HepG2 (cell line): Measurements from ENCODE around the gene CTU1. TPM values are rescaled to one million over a fixed set of nuclear protein-coding genes. Genes with fewer than 3 reads are reported as not detected.

ENCODE experiments used
- ATRX ChIP-seq: sonication (generic); formaldehyde crosslinking; IDR thresholded peaks from 2 replicates; pipeline ENCODE4 v1.4.0; 2020; ENCODE audit warnings: missing genetic modification reagents, borderline replicate concordance
- FLYWCH1 ChIP-seq: sonication (generic); formaldehyde crosslinking; IDR thresholded peaks from 2 replicates; pipeline ENCODE4 v1.8.1; 2023; ENCODE audit warnings: mild to moderate bottlenecking, missing genetic modification reagents
- FOXP1 ChIP-seq, 2 experiments: fragments of 450-650 bp in 1 of 2; IDR thresholded peaks; 2 replicates each; pipeline ENCODE4 v1.6.1; 2017 to 2018; ENCODE audit warnings: antibody characterized with exemption in 1 of 2
- GTF2F1 ChIP-seq: fragments of 150-350 bp; IDR thresholded peaks from 2 replicates; pipeline ENCODE4 v1.6.1; 2014; ENCODE audit warnings: low read length
- NBN ChIP-seq: fragments of 450-650 bp; conservative IDR thresholded peaks from 2 replicates; pipeline ENCODE4 v1.6.1; 2017
- NFIC ChIP-seq: IDR thresholded peaks from 2 replicates; pipeline ENCODE4 v1.6.1; 2012; ENCODE audit warnings: mild to moderate bottlenecking, low read length, inconsistent platforms
- PCBP2 ChIP-seq: fragments of 200-400 bp; formaldehyde crosslinking; optimal IDR thresholded peaks from 2 replicates; pipeline ENCODE3; 2018; ENCODE audit warnings: low read length, low read depth; ENCODE audit not compliant: poor library complexity, severe bottlenecking
- PHB2 ChIP-seq: fragments of 450-650 bp; IDR thresholded peaks from 2 replicates; pipeline ENCODE4 v1.6.1; 2018; ENCODE audit not compliant: partially characterized antibody
- RFXAP ChIP-seq: sonication (generic); formaldehyde crosslinking; IDR thresholded peaks from 2 replicates; pipeline ENCODE4 v1.4.0; 2020; ENCODE audit warnings: missing genetic modification reagents, borderline replicate concordance
- WIZ ChIP-seq: sonication (generic); formaldehyde crosslinking; IDR thresholded peaks from 2 replicates; pipeline ENCODE4 v1.5.1; 2020; ENCODE audit warnings: mild to moderate bottlenecking, missing genetic modification reagents
- ZFP1 ChIP-seq: IDR thresholded peaks from 2 replicates; pipeline ENCODE4 v1.6.1; 2016
- ZFP90 ChIP-seq: sonication (generic); formaldehyde crosslinking; IDR thresholded peaks from 2 replicates; pipeline ENCODE4 v1.8.0; 2022; ENCODE audit warnings: missing genetic modification reagents, mild to moderate bottlenecking, inconsistent platforms, borderline replicate concordance
- ZNF160 ChIP-seq: sonication (generic); formaldehyde crosslinking; IDR thresholded peaks from 2 replicates; pipeline ENCODE4 v1.8.0; 2022; ENCODE audit warnings: mild to moderate bottlenecking, inconsistent platforms, missing genetic modification reagents
- ZNF274 ChIP-seq: sonication (generic); formaldehyde crosslinking; IDR thresholded peaks from 2 replicates; pipeline ENCODE4 v1.5.1; 2020; ENCODE audit warnings: mild to moderate bottlenecking, missing genetic modification reagents
- ZNF614 ChIP-seq: IDR thresholded peaks from 2 replicates; pipeline ENCODE4 v1.6.1; 2018; ENCODE audit warnings: missing biosample characterization, missing genetic modification reagents, inconsistent platforms, borderline replicate concordance
- ZSCAN20 ChIP-seq: sonication (generic); formaldehyde crosslinking; IDR thresholded peaks from 2 replicates; pipeline ENCODE4 v1.4.0; 2020; ENCODE audit warnings: missing genetic modification reagents, mild to moderate bottlenecking, borderline replicate concordance
- polyA plus RNA-seq, 8 experiments: library from polyadenylated mRNA; depleted of rRNA in 3 of 8; stranded (reverse) in 7 of 8; unstranded in 1 of 8; fragments of >200 nt; fragmentation: Illumina TruSeq in 4 of 8; extraction: Trizol in 4 of 8; gene quantifications; 2 replicates each; pipeline versions ENCODE4 v1.2.1 to v1.2.3, GENCODE V29; 2011 to 2016; ENCODE audit warnings: low read depth in 4 of 8, missing spikeins in 1 of 8, mixed read lengths in 1 of 8; ENCODE audit not compliant: insufficient read depth in 1 of 8
- total RNA-seq, 5 experiments: library from RNA; depleted of rRNA; stranded (reverse); fragments of >200 nt; fragmentation: Illumina TruSeq; extraction: Trizol; gene quantifications; 2 replicates each; pipeline ENCODE4 v1.2.3, GENCODE V29; 2016; ENCODE audit warnings: low read depth in 1 of 5
- TF ChIP-seq, protein P1 (sequence below): sonication (generic); formaldehyde crosslinking; IDR thresholded peaks from 2 replicates; pipeline ENCODE4 v1.8.0; 2022; ENCODE audit warnings: mild to moderate bottlenecking, missing genetic modification reagents; ENCODE audit not compliant: insufficient replicate concordance
- TF ChIP-seq, protein P2 (sequence below): sonication (generic); formaldehyde crosslinking; IDR thresholded peaks from 2 replicates; pipeline ENCODE4 v1.5.0; 2020; ENCODE audit warnings: missing genetic modification reagents
- TF ChIP-seq, protein P3 (sequence below): sonication (generic); formaldehyde crosslinking; IDR thresholded peaks from 2 replicates; pipeline ENCODE4 v1.4.0; 2020; ENCODE audit warnings: missing genetic modification reagents
- TF ChIP-seq, protein P4 (sequence below): sonication (generic); formaldehyde crosslinking; IDR thresholded peaks from 2 replicates; pipeline ENCODE4 v1.4.0; 2020; ENCODE audit warnings: missing genetic modification reagents, mild to moderate bottlenecking, borderline replicate concordance
- TF ChIP-seq, protein P5 (sequence below): IDR thresholded peaks from 2 replicates; pipeline ENCODE4 v1.6.1; 2018; ENCODE audit warnings: missing genetic modification reagents
- TF ChIP-seq, protein P6 (sequence below): sonication (generic); formaldehyde crosslinking; IDR thresholded peaks from 2 replicates; pipeline ENCODE4 v1.8.1; 2023; ENCODE audit warnings: missing genetic modification reagents, mild to moderate bottlenecking, borderline replicate concordance

CTU1 gene
- total and polyA plus RNA-seq, 2 of the 13 experiments (the other 11 are each of a cell fraction or from before 2014, with no cell fraction given), result 1.9 to 2.9 TPM

DNA sequence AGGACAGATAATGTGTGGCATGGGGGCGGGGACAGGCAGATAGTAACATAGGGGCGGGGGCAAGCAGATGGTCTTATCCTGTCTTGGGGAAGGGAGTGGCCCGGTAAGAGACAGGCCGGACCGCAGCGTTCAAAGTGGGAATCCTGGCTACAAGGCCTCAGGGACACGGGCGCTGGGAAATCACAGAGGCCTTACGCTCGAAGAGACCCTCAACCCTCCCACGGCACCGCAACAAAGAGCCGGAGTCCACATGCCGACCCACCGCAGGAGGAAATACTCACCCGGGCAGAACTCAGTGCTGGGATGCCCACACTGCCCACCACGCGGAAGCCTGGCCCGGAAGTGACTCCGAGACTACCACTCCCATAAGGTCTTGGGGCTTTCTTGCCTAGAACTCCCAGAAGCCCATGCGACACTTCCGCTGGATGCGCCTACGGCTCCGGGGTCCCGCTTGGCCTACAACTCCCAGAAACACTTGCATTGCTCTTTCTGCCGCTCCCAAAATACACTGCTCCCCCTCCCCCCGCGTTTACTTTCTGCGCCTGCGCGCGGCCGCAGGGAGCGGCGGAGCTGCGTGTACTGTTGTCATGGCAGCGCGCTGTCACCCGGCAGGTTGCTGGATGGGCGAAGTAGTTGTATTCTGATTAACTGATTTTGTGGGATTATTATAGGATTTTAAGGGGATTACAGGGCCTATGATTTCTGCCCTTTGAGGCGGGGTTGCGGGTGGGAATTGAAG, at the start of gene CTU1 (continued):
- TF ChIP-seq, protein P1, sequence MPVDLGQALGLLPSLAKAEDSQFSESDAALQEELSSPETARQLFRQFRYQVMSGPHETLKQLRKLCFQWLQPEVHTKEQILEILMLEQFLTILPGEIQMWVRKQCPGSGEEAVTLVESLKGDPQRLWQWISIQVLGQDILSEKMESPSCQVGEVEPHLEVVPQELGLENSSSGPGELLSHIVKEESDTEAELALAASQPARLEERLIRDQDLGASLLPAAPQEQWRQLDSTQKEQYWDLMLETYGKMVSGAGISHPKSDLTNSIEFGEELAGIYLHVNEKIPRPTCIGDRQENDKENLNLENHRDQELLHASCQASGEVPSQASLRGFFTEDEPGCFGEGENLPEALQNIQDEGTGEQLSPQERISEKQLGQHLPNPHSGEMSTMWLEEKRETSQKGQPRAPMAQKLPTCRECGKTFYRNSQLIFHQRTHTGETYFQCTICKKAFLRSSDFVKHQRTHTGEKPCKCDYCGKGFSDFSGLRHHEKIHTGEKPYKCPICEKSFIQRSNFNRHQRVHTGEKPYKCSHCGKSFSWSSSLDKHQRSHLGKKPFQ (CRISPR knock-in tag), result no peak
- no peak for TF ChIP-seq PHB2
- peak; percentile 65; the same call in 1 of the 2 replicates for TF ChIP-seq ZFP90 (CRISPR knock-in tag)
- no peak for TF ChIP-seq FLYWCH1
- no peak for TF ChIP-seq ZNF614 (CRISPR knock-in tag)
- TF ChIP-seq, protein P2, sequence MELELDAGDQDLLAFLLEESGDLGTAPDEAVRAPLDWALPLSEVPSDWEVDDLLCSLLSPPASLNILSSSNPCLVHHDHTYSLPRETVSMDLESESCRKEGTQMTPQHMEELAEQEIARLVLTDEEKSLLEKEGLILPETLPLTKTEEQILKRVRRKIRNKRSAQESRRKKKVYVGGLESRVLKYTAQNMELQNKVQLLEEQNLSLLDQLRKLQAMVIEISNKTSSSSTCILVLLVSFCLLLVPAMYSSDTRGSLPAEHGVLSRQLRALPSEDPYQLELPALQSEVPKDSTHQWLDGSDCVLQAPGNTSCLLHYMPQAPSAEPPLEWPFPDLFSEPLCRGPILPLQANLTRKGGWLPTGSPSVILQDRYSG, result 0 out of 2 replicates have a peak, but pooled peaks have one; percentile 75
- no peak for TF ChIP-seq NBN
- TF ChIP-seq ZSCAN20 (CRISPR knock-in tag), result no peak
- TF ChIP-seq, protein P3, sequence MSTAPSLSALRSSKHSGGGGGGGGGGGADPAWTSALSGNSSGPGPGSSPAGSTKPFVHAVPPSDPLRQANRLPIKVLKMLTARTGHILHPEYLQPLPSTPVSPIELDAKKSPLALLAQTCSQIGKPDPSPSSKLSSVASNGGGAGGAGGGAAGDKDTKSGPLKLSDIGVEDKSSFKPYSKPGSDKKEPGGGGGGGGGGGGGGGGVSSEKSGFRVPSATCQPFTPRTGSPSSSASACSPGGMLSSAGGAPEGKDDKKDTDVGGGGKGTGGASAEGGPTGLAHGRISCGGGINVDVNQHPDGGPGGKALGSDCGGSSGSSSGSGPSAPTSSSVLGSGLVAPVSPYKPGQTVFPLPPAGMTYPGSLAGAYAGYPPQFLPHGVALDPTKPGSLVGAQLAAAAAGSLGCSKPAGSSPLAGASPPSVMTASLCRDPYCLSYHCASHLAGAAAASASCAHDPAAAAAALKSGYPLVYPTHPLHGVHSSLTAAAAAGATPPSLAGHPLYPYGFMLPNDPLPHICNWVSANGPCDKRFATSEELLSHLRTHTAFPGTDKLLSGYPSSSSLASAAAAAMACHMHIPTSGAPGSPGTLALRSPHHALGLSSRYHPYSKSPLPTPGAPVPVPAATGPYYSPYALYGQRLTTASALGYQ, result peak; percentile 74
- TF ChIP-seq ZNF274, result peak; percentile 32; the same call in 1 of the 2 replicates
- no peak for TF ChIP-seq WIZ (CRISPR knock-in tag)
- TF ChIP-seq NFIC, result no peak
- no peak for TF ChIP-seq ZFP1
- no peak for TF ChIP-seq ATRX (CRISPR knock-in tag)
- TF ChIP-seq GTF2F1, result no peak
- no peak for TF ChIP-seq FOXP1 (IDR thresholded peaks at IDR 0.05)
- TF ChIP-seq FOXP1 (CRISPR knock-in tag; IDR thresholded peaks at IDR 0.05), result no peak
- TF ChIP-seq, protein P4, sequence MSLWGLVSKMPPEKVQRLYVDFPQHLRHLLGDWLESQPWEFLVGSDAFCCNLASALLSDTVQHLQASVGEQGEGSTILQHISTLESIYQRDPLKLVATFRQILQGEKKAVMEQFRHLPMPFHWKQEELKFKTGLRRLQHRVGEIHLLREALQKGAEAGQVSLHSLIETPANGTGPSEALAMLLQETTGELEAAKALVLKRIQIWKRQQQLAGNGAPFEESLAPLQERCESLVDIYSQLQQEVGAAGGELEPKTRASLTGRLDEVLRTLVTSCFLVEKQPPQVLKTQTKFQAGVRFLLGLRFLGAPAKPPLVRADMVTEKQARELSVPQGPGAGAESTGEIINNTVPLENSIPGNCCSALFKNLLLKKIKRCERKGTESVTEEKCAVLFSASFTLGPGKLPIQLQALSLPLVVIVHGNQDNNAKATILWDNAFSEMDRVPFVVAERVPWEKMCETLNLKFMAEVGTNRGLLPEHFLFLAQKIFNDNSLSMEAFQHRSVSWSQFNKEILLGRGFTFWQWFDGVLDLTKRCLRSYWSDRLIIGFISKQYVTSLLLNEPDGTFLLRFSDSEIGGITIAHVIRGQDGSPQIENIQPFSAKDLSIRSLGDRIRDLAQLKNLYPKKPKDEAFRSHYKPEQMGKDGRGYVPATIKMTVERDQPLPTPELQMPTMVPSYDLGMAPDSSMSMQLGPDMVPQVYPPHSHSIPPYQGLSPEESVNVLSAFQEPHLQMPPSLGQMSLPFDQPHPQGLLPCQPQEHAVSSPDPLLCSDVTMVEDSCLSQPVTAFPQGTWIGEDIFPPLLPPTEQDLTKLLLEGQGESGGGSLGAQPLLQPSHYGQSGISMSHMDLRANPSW (CRISPR knock-in tag), result peak; percentile 72; the same call in 1 of the 2 replicates
- TF ChIP-seq, protein P5, sequence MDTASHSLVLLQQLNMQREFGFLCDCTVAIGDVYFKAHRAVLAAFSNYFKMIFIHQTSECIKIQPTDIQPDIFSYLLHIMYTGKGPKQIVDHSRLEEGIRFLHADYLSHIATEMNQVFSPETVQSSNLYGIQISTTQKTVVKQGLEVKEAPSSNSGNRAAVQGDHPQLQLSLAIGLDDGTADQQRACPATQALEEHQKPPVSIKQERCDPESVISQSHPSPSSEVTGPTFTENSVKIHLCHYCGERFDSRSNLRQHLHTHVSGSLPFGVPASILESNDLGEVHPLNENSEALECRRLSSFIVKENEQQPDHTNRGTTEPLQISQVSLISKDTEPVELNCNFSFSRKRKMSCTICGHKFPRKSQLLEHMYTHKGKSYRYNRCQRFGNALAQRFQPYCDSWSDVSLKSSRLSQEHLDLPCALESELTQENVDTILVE, result 0 out of 2 replicates have a peak, but pooled peaks have one; percentile 53
- peak; percentile 89 for TF ChIP-seq RFXAP (CRISPR knock-in tag)
- no peak for TF ChIP-seq ZNF160 (CRISPR knock-in tag)
- TF ChIP-seq PCBP2, result no peak
- TF ChIP-seq, protein P6, sequence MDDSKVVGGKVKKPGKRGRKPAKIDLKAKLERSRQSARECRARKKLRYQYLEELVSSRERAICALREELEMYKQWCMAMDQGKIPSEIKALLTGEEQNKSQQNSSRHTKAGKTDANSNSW (CRISPR knock-in tag), result no peak
